Fibroblast of the aortic adventitia (primary cell): ENCODE measurements around the gene DCD. TPM values are rescaled to one million over a fixed set of nuclear protein-coding genes. Genes with fewer than 3 reads are reported as not detected.
"Not testable (repeated sequence)": the region's sequence is repeated elsewhere in the genome, so short reads cannot be mapped to it uniquely, and the experiment has no call there.

Source experiments
- DNase-seq: peaks from one replicate; pipeline ENCODE4 v3.0.0-alpha.2; 2010; ENCODE audit warnings: low read depth
- H3K4me3 ChIP-seq: 2 replicates; pipeline ENCODE4 v1.5.1; 2011; ENCODE audit warnings: low read depth, mild to moderate bottlenecking, control low read depth, low read length, moderate library complexity
- CTCF ChIP-seq: IDR thresholded peaks from 2 replicates; pipeline ENCODE4 v1.5.1; 2011; ENCODE audit warnings: mild to moderate bottlenecking, low read length, control low read depth, inconsistent platforms; ENCODE audit not compliant: insufficient read depth
- total RNA-seq: library from RNA; depleted of rRNA; stranded (reverse); fragments of >200 nt; gene quantifications from 2 replicates; pipeline ENCODE4 v1.2.3, GENCODE V29; 2012; ENCODE audit warnings: low replicate concordance

The DCD gene
- total RNA-seq, 1 donor, result not detected

DNA sequence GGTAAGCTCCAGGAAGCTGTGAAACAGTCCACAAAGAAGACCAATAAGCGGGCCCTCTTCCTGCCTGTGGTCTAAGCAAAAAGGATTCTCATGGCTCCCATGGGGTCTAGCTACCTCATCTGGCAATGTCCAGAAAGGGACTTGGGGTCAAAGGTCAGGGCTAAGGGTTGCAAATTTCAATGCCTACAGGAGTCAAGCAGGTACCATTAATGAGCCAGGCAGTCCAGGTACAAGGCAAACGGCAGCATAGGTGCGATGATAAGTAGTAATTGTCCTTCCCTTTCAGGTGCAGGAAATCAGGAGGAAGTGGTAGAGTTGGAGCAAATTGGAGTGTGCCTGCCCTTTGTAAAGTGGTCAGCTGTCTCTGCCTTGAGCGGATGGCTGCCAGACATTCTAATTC is 7.1 kb downstream of the DCD start:
- TF ChIP-seq CTCF, result no peak
- H3K4me3 ChIP-seq, result no peak overlapping the region
- DNase-seq, result no peak

- not testable (repeated sequence) for DNase-seq, H3K4me3 ChIP-seq
Measured at GRCh38 chr12:54639112-54639511, 9.1 kb downstream of the DCD start.

DNA sequence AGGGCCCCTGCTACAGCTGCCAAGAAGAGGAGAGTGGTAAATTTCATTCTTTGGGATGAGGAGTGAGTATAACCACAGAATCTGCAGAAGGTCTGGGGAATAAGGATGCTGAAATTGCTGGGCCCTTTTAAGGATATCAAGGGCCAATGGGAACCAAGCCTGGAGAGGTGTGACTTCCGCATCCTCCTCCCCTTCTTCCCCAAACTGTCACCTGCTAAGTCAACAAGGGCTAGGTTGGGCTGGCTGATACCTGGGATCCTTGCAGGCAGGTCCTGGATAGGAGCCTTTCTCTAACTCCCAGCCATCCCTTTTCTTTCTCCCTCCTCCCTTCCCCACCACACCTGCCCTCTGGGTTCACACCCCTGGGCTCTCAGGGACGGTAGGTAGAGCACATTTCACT is 13.4 kb downstream of the DCD start, which contains the start of gene LACRT:
TSS of gene LACRT (minus strand) at position 101 of the 400 bp plus-strand sequence. CDS start at position 47, 54 bp downstream.
- H3K4me3 ChIP-seq, result no peak within 1 kb of the TSS
- DNase-seq, result no peak
- no peak for TF ChIP-seq CTCF

DNA sequence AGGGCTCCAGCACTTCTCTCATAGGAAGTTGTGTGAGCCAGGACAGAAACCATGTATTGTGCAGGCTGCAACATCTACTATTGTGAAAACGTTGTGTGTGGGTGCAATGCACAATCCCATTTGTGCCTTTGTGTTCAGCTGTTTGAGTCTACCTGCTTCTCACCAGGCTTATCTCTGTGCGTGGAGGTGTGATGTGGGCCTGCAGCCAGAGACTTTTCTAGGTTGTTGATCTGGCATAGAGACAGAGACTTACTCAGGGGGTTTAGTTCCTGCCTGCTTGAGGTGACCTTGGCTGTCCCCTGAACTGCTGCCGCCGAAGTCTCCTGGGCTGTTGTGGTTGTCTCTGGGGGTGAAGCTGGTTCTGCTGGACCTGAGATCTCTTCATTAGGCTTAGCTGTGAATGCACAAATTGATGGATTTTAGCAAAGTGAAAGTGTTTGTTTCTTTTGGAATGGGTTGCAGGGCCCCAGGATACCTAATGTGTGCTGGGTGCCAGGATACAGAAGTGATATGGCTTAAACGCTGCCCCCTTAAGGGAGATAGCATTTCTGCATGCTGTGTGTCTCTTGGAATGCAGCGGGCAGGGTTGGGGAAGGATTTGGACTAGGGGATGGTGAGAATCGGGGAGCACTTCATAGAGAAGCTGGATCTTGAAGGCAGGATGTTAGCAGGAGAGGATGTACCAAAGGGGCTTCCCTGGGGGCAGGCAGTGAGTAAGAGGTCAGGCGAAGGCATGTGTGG is 16.0 kb downstream of the DCD start:
- no peak for DNase-seq
- H3K4me3 ChIP-seq, result no peak overlapping the region

GRCh38 chr12:54631551-54631950 is 16.6 kb downstream of the DCD start:
- no peak for DNase-seq
- H3K4me3 ChIP-seq, result no peak overlapping the region
- no peak for TF ChIP-seq CTCF

More for the DNA sequence above, 16.0 kb downstream of the DCD start:
- TF ChIP-seq CTCF, result no peak

- TF ChIP-seq CTCF, result no peak
- no peak overlapping the region for H3K4me3 ChIP-seq
- no peak for DNase-seq
Measured at GRCh38 chr12:54629925-54630324, 18.2 kb downstream of the DCD start.

DNA sequence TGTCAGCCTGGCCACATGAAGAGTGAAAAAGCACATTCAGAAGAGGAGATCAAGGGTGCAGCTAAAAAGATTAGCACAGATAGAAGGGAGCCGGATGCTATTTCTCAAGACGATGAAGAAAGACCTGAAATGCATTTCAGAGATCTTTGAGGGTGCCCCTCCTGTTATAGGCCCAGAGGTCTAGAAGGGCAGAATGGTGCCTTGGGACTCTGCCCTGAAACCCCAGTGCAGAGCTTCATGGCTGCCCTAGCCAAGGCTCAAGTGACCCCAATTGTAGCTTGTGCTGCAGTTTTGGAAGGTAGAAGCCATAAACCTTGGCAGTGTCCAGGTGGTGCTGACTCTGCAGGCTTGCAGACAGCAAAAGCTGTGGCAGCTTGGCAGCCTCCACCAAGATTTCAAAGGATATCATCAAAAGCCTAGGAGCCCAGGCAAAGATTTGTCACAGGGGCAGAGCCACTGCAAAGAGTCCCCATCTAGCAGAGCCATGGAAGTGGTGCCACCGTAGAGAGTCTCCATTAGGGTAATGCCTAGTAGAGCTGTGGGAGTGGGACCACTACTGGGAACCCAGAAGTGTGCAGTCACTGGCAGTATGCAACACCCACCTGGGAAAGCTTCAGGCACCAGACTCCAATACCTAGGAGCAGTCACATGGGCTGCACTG is 19.8 kb downstream of the DCD start:
- no peak overlapping the region for H3K4me3 ChIP-seq
- no peak for DNase-seq
- no peak for TF ChIP-seq CTCF
